Neural cell (in vitro differentiated cells): ENCODE measurements around the gene RARRES2. TPM values are rescaled to one million over a fixed set of nuclear protein-coding genes. Genes with fewer than 3 reads are reported as not detected.

ENCODE experiments used
- H2AFZ ChIP-seq: fragments of 200-600, 300-800 bp; sonication (generic), shearing (Covaris generic); 2 replicates; pipeline ENCODE4 v1.6.0; 2014; ENCODE audit warnings: low read depth, mild to moderate bottlenecking, antibody characterized with exemption, low read length, moderate library complexity
- H3F3A ChIP-seq: fragments of 200-600 bp; shearing (Covaris generic); 2 replicates; pipeline ENCODE4 v1.6.1; 2016; ENCODE audit warnings: mild to moderate bottlenecking, moderate library complexity, mixed read lengths, antibody characterized with exemption, low read length; ENCODE audit not compliant: insufficient read depth, poor library complexity, severe bottlenecking
- H3K27ac ChIP-seq: fragments of 200-600, 300-800 bp; sonication (generic), shearing (Covaris generic); 2 replicates; pipeline ENCODE4 v1.5.1; 2014; ENCODE audit warnings: mild to moderate bottlenecking, low read length, moderate library complexity
- H3K27me3 ChIP-seq: fragments of 300-800, 200-600 bp; sonication (generic), shearing (Covaris generic); 2 replicates; pipeline ENCODE4 v1.6.0; 2014; ENCODE audit warnings: mild to moderate bottlenecking, low read depth, low read length, moderate library complexity; ENCODE audit not compliant: insufficient read depth
- H3K36me3 ChIP-seq: fragments of 300-800, 200-600 bp; sonication (generic), shearing (Covaris generic); 2 replicates; pipeline ENCODE4 v1.5.1; 2014; ENCODE audit warnings: mild to moderate bottlenecking, antibody characterized with exemption, low read length, moderate library complexity; ENCODE audit not compliant: insufficient read depth
- H3K4me2 ChIP-seq: fragments of 300-800, 200-600 bp; sonication (generic), shearing (Covaris generic); 2 replicates; pipeline ENCODE4 v1.6.0; 2014; ENCODE audit warnings: mild to moderate bottlenecking, low read length
- H3K4me3 ChIP-seq: fragments of 300-800, 200-600 bp; sonication (generic), shearing (Covaris generic); 2 replicates; pipeline ENCODE4 v1.5.1; 2014; ENCODE audit warnings: mild to moderate bottlenecking, low read length, moderate library complexity
- H3K79me2 ChIP-seq: fragments of 200-600 bp; shearing (Covaris generic); replicated peaks from 2 replicates; pipeline ENCODE4 v1.6.0; 2014; ENCODE audit warnings: mild to moderate bottlenecking, low read length, moderate library complexity; ENCODE audit not compliant: insufficient read depth
- H3K9ac ChIP-seq: fragments of 300-800, 200-600 bp; sonication (generic), shearing (Covaris generic); 2 replicates; pipeline ENCODE4 v1.6.1; 2016; ENCODE audit warnings: mild to moderate bottlenecking, low read length, mixed read lengths
- H3K9me2 ChIP-seq: fragments of 200-600 bp; shearing (Covaris generic); 2 replicates; pipeline ENCODE4 v1.6.1; 2016; ENCODE audit warnings: mild to moderate bottlenecking, low read length, mixed read lengths; ENCODE audit not compliant: insufficient read depth
- H3K9me3 ChIP-seq: fragments of 200-600, 300-800 bp; sonication (generic), shearing (Covaris generic); 2 replicates; pipeline ENCODE4 v1.6.1; 2016; ENCODE audit warnings: mild to moderate bottlenecking, mixed run types, low read length, moderate library complexity, mixed read lengths
- H4K20me1 ChIP-seq: fragments of 200-600 bp; shearing (Covaris generic); 2 replicates; pipeline ENCODE4 v1.6.1; 2016; ENCODE audit warnings: mild to moderate bottlenecking, mixed run types; ENCODE audit not compliant: insufficient read depth
- CTCF ChIP-seq: fragments of 450-650 bp; IDR thresholded peaks from 2 replicates; pipeline ENCODE4 v1.5.1; 2014; ENCODE audit warnings: antibody characterized with exemption, mild to moderate bottlenecking, moderate library complexity; ENCODE audit not compliant: poor library complexity, severe bottlenecking
- EP300 ChIP-seq: fragments of 450-650 bp; conservative IDR thresholded peaks from 2 replicates; pipeline ENCODE4 v1.6.1; 2014; ENCODE audit warnings: antibody characterized with exemption, mild to moderate bottlenecking, moderate library complexity; ENCODE audit not compliant: poor library complexity, severe bottlenecking
- EZH2 ChIP-seq: fragments of 200-600, 300-800 bp; shearing (Covaris generic), sonication (generic); IDR thresholded peaks from 2 replicates; pipeline ENCODE4 v1.6.1; 2014; ENCODE audit warnings: antibody characterized with exemption, low read length, borderline replicate concordance, mild to moderate bottlenecking; ENCODE audit not compliant: insufficient read depth, poor library complexity, severe bottlenecking
- TAF1 ChIP-seq: IDR thresholded peaks from 2 replicates; pipeline ENCODE4 v1.6.1; 2012; ENCODE audit warnings: low read depth
- polyA plus RNA-seq: library from polyadenylated mRNA; depleted of rRNA; stranded (reverse); fragments of >200 nt; gene quantifications from 2 replicates; pipeline ENCODE4 v1.2.3, GENCODE V29; 2014

RARRES2 gene
- polyA plus RNA-seq, 1 donor from 2014 or later = 0.71 TPM

GRCh38 chr7:150322833-150323681 lies 18.4 kb downstream of the RARRES2 start, which contains the start of the genes ACTR3C and LRRC61:
Gene ACTR3C, minus strand, starts transcription at chr7:150323545. Its CDS starts 28,249 bp downstream, at chr7:150295296.
Gene LRRC61, plus strand, starts transcription at chr7:150323355. Its CDS starts 13,507 bp downstream, at chr7:150336862.
- Histone ChIP-seq H3K27ac (no peak within 1 kb of the TSS), H3K9ac (peak within 1 kb of the TSS; percentile 5), H2AFZ (no peak within 1 kb of the TSS), H3F3A (no peaks in the 10 kb centered on the region), H3K9me2 (no peaks in the 10 kb centered on the region), H4K20me1 (no peaks in the 10 kb centered on the region), H3K79me2 (no peaks in the 10 kb centered on the region), H3K36me3 (no peaks in the 10 kb centered on the region), H3K4me3 (peak within 1 kb of the TSS; percentile 56), H3K27me3 (no peaks in the 10 kb centered on the region), H3K9me3 (no peaks in the 10 kb centered on the region), H3K4me2 (no peak within 1 kb of the TSS)
- TF ChIP-seq TAF1 (no peak), EP300 (no peak), EZH2 (no peak)

DNA sequence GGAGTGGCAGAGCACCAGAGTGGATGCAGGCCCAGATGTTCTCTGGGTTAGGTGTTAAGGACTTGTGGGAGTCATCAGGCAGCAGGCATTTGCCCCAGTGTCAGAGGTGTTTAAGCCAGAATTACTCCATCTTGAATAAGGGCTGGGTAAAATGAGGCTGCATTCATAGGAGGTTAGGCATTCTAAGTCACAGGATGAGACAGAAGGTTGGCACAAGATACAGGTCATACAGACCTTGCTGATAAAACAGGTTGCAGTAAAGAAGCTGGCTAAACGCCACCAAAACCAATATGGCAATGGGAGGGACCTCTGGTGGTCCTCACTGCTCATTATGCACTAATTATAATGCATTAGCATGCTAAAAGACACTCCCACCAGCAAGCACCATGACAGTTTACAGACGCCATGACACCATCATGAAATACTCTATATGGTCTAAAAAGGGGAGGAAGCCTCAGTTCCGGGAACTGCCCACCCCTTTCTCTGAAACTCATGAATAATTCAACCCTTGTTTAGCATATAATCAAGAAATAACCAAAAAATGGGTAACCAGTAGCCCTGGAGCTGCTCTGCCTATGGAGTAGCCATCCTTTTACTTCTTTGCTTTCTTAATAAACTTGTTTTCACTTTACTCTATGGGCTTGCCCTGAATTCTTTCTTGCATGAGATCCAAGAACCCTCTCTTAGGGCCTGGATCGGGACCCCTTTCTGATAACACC lies 19.2 kb downstream of the RARRES2 start:
- H3K79me2 ChIP-seq = no peaks in the 10 kb centered on the region
- no peaks in the 10 kb centered on the region for H4K20me1 ChIP-seq
- H2AFZ ChIP-seq = no peak overlapping the region
- TF ChIP-seq TAF1 = no peak
- peak overlapping the region; percentile 56 for H3K4me3 ChIP-seq
- no peaks in the 10 kb centered on the region for H3K27me3 ChIP-seq
- no peaks in the 10 kb centered on the region for H3K9me2 ChIP-seq
- H3F3A ChIP-seq = no peaks in the 10 kb centered on the region
- H3K27ac ChIP-seq = no peak overlapping the region
- no peaks in the 10 kb centered on the region for H3K36me3 ChIP-seq
- no peaks in the 10 kb centered on the region for H3K9me3 ChIP-seq
- no peak overlapping the region for H3K9ac ChIP-seq
- no peak overlapping the region for H3K4me2 ChIP-seq

DNA sequence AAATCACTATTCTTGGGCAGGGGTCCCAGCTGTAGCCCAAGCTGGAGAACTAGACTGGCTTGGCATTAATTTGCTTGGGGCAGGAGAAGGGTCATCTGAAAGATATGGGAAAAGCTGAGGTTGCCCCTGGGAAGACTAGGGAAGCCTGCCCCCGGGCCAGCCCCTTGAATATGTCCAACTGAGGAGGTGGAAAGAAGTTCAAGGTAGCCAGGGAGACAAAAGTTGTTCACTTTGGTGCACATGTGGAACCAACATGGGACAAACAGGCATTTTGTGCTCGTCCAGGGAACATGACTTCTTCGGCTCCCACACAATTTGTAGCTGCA lies 19.7 kb downstream of the RARRES2 start:
- no peaks in the 10 kb centered on the region for H4K20me1 ChIP-seq

More for the DNA sequence above, 19.7 kb downstream of the RARRES2 start:
- Histone ChIP-seq H3K9me2 (no peaks in the 10 kb centered on the region), H3K27me3 (no peaks in the 10 kb centered on the region), H3F3A (no peaks in the 10 kb centered on the region), H3K36me3 (no peaks in the 10 kb centered on the region), H3K27ac (no peak overlapping the region), H3K79me2 (no peaks in the 10 kb centered on the region), H2AFZ (no peak overlapping the region), H3K9me3 (no peaks in the 10 kb centered on the region), H3K4me3 (no peak overlapping the region), H3K4me2 (no peak overlapping the region), H3K9ac (no peak overlapping the region)
- no peak for TF ChIP-seq EZH2
- no peak for TF ChIP-seq CTCF
